Measurements from ENCODE around the gene LRRC8B. TPM values are rescaled to one million over a fixed set of nuclear protein-coding genes. Genes with fewer than 3 reads are reported as not detected.
A peak's percentile ranks its signal among the peaks of the same experiment; 100 is the strongest.
"Not testable (repeated sequence)": the region's sequence is repeated elsewhere in the genome, so short reads cannot be mapped to it uniquely, and the experiment has no call there.

Gene LRRC8B
- total RNA-seq, result 11.6 and 14.8 TPM in 2 replicates
- 2.6 TPM for polyA plus RNA-seq (2012)

DNA sequence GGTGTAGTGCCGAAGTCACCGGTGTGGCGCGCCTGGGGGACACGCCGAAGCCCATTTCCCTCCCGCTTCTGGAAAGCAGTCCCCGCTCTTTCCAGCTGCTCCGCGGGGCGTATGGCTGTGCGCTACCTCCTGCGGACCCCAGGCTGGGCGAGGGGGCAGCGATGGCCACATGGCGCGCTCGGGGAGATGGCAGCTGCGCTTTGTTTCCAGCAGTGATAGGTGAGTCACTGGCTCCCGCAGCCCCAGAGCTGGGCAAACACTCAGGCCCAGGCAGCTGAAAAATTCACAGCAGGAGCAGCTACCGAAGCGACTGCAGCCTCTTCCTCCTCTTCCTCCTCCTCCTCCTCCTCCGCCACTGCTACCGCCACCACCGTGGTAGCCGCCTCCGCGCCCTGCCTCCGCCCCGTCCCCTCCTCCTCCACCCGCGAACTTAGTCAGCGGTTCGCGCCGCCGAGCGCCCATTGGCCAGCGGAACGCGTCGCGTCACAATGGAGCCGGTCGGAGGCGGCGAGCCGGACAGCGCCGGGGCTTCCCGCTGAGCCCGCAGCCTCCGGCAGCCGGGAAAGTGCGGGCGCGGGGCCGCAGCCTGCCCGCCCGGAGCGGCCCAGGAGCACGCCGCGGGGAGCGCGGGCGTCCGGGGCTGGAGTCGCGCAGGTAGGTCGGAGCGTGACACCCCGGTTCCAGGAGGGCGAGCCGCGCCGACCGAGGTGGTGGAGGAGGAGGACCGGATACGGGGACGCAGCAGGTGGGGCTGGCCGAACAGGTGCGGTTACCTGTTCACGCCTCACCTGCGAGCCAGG is at the start of gene LRRC8B:
Gene LRRC8B, plus strand, starts transcription at position 461 of the 800 bp plus-strand sequence. CDS start 57,822 bp downstream, outside the sequence.
- DNase-seq (ENCODE audit: low read depth), result peak; percentile 89

DNA sequence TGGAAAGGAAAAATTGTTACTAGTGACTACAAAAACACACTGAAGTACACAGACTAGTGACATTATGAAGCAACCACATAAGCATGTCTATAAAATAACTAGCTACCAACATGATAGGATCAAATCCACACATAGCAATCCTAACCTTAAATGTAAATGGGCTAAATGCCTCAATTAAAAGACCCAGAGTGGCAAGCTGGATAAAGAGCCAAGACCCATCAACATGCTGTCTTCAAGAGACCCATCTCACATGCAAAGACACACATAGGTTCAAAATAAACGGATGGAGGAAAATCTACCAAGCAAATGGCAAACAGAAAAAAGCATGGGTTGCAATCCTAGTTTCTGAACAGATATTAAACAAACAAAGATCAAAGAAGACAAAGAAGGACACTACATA is 49.4 kb upstream of the LRRC8B start:
- DNase-seq (ENCODE audit: low read depth), result no peak

- DNase-seq (ENCODE audit: low read depth), result no peak
Measured at GRCh38 chr1:89476072-89476471, 48.6 kb upstream of the LRRC8B start.

DNA sequence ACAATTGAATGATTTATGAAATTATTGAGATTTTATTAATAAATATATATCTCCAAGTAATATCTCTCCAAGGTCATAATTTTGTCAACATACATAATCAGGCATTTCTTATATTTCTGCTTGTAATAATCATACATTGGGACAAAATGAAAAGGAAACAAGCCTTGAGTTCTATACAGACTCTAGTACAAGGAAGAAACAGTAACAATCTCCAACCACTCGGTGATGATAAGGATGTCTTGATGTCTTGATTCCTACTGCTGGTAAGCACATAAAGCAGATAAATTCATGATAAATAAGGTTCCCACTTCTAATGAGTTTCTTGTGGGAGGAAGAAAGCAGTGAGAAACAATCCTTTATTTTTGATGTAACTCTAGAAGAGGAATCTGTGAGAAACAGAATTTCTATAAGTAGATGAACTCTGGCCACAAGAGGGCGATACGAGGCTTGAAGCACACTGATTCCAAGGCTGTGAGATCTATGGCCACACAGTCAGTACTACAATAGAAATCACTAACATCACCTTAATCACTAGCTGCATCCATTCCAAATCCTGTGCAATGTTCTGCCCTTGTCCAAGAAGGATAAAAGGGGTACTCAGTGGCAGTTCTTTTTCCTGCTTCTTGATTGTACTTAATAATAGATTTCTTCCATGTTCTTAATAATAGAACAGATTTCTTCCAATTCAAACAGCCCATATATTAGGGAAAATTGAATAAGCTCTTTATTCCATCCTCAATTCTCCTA is 41.4 kb upstream of the LRRC8B start:
- DNase-seq (ENCODE audit: low read depth), result peak; percentile 79

- DNase-seq (ENCODE audit: low read depth), result no peak
Measured at GRCh38 chr1:89483757-89484077, 40.9 kb upstream of the LRRC8B start.

DNA sequence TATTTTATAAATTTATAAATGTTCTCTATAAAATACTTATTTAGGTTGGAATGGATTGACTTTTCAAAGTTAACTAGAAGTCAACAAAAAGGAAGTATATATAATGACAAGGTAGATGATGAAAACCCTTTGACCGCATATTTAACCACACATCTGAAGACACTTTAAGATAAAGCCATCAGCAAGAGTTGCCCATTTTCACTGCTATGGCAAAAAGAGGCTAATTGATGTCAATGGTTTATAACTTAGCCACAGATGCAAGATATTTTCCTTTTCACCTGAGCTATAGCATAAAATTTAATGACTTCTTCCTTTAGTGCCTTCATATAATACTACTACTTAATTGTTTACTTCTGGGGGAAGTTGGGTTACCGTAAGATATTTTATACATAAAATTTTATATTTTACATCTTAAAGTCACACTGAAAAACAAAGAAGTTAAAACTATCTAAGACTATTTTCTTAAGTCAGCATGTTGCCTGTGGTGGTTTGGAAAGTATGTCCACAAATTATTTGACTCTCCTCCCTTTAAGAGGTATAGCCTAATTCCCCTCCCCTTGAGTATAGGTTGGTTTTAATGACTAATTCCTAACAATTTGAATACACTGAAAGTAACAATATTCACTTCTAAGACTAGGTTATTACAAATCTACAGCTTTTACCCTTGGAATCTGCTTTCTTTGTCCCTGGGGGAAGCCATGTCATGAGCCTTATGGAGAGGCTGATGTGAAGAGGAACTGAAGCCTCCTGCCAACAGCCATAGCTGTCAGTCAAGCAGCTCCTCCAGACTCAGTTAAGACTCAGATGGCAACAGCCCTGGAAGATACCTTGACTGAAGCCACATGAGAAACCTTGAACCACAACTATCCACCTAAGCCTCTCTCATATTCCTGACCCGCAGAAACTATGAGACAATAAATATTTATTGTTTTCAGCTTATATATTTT is 40.3 kb upstream of the LRRC8B start:
- DNase-seq (ENCODE audit: low read depth), result peak; percentile 26

- no peak for DNase-seq (ENCODE audit: low read depth)
Measured at GRCh38 chr1:89487972-89488371, 36.7 kb upstream of the LRRC8B start.

GRCh38 chr1:89489047-89489729 is 35.4 kb upstream of the LRRC8B start:
- peak; percentile 58 for DNase-seq (ENCODE audit: low read depth)

DNA sequence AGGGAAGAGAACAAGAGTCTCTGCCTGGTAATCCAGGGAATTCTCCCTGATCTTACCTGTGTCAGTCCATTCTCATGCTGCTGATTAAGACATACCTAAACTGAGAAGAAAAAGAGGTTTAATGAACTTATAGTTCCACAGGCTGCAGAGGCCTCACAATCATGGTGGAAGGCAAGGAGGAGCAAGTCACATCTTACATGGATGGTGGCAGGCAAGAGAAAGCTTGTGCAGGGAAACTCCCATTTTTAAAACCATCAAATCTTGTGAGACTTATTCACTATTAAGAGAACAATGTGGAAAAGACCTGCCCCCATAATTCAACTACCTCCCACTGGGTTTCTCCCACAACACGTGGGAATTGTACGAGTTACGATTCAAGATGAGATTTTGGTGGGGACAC is 34.2 kb upstream of the LRRC8B start:
- DNase-seq (ENCODE audit: low read depth), result no peak

DNA sequence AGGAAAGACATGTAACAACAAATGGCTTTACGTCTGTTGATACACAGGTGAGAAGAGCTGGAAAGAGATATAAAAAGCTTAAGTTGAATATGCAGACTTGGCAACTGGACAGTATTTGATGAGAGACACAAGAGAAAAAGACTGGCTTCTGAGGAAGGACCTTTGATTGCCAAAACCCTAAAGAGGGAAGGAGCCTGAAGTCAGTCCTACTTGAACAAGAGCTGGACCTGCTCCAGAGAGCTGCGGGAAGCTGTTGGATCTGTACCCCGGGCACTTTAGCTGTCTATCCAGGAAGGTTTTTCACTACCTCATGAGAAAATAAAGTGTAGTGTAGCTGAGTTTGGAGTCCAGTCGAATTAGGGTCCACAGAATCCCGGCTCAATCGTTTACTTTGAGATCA is 25.3 kb upstream of the LRRC8B start:
- no peak for DNase-seq (ENCODE audit: low read depth)

GRCh38 chr1:89502042-89502441 is 22.6 kb upstream of the LRRC8B start:
- no peak for DNase-seq (ENCODE audit: low read depth)

DNA sequence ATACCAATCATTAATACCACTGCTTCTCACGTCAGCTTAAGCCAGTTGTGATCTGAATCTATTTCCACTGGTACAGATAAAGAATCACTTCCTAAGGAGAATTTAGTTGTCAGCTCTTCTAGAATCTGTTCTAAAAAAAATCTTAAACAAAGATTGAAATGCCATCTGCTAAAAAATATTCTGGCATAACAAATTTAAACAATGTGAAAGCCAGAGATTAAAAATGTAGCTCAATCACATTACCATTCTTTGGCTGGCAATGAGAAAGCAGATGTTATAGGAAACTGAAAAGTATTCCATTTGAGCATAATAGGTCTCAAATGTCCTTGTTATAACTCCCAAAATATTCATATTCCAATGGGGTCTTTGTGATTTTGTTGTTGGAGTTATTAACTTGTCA is 21.7 kb upstream of the LRRC8B start:
- DNase-seq (ENCODE audit: low read depth), result no peak

DNA sequence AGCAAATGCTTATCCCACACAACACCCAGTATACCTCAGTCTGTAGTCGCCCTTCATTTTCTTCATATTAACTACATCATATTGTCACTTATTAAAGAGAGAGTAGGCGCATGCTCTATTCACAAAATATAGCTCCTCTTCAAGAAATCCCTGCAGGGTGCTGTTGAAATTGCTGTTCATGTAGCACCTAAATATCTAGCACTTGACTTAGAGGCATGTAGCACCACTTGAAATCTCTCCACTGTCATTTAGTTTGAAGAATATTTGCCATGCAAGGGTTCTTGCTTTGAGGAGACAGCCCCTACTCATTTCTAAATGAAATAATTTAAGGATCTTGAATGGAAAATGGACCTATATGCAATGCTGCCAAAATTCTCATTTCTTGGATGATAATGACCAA is 20.9 kb upstream of the LRRC8B start:
- DNase-seq (ENCODE audit: low read depth), result no peak

DNA sequence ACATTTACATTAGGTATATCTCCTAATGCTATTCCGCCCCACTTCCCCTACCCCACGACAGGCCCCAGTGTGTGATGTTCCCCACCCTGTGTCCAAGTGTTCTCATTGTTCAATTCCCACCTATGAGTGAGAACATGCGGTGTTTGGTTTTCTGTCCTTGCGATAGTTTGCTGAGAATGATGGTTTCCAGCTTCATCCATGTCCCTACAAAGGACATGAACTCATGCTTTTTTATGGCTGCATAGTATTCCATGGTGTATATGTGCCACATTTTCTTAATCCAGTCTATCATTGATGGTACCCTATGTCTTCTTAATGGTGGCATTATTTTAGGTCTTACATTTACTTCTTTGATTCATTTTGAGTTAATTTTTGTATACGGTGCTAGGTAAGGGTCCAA is 14.6 kb upstream of the LRRC8B start:
- DNase-seq (ENCODE audit: low read depth), result not testable (repeated sequence)

GRCh38 chr1:89512996-89513720 is 11.5 kb upstream of the LRRC8B start:
- no peak for DNase-seq (ENCODE audit: low read depth)

GRCh38 chr1:89516055-89516454 is 8.6 kb upstream of the LRRC8B start:
- DNase-seq (ENCODE audit: low read depth), result peak; percentile 79

- DNase-seq (ENCODE audit: low read depth), result no peak
Measured at GRCh38 chr1:89518221-89518631, 6.4 kb upstream of the LRRC8B start.

DNA sequence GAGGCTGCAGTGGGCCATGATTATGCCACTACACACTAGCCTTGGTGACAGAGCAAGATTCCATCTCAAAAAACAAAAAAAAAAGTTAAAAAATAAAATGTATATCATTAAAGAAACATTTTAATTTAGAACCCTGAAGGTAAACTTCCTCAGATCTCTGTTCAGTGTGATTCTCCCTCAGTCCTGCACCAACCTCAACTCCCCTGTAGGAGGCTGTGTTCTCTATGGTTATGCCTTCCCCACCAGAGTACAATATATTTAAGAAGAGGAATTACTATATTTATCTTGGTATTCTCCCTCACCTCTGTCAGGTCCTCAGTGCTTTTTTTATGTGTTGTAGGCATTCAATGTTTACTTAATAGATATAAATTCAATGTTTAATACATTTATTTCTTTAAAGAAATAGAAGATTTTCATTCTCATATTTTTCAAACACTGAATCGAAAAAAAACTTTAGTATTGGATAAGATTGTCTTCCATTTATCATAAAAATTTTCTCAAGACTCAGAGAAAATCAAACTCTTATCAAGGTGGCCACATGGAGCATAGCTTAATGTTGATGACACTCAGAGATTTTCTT is 4.8 kb upstream of the LRRC8B start:
- peak; percentile 39 for DNase-seq (ENCODE audit: low read depth)

GRCh38 chr1:89521977-89522376 is 2.7 kb upstream of the LRRC8B start:
- not testable (repeated sequence) for DNase-seq (ENCODE audit: low read depth)

All from myocyte (in vitro differentiated cells).